Brain microvascular endothelial cell (primary cell): ENCODE results near the gene MEF2C.
A peak's percentile ranks its signal among the peaks of the same experiment; 100 is the strongest.

Source experiments
- DNase-seq: peaks from one replicate; pipeline ENCODE4 v3.0.0-alpha.2; 2020
- H3K27ac ChIP-seq: fragments of 250-450 bp; sonication (Bioruptor Pico); 2 replicates; pipeline ENCODE4 v1.5.1; 2020; ENCODE audit warnings: mild to moderate bottlenecking, moderate library complexity
- H3K27me3 ChIP-seq: fragments of 250-450 bp; sonication (Bioruptor Pico); replicated peaks from 2 replicates; pipeline ENCODE4 v1.5.1; 2020; ENCODE audit warnings: mild to moderate bottlenecking
- H3K36me3 ChIP-seq: fragments of 250-450 bp; sonication (Bioruptor Pico); replicated peaks from 2 replicates; pipeline ENCODE4 v1.5.1; 2020; ENCODE audit warnings: mild to moderate bottlenecking
- H3K4me3 ChIP-seq: 2 replicates; pipeline ENCODE4 v1.5.1; 2011; ENCODE audit warnings: low read depth, mild to moderate bottlenecking, control low read depth, low read length, moderate library complexity
- in situ Hi-C: cut with HindIII; loops from 2 replicates; pipeline ENCODE4 v1.10.0; 2017; ENCODE audit warnings: low sequenced_read_pairs, low pct_ligation_motif_present
- TF ChIP-seq, protein P1 (sequence below): IDR thresholded peaks from 2 replicates; pipeline ENCODE4 v1.5.1; 2011; ENCODE audit warnings: low read depth, mild to moderate bottlenecking, moderate library complexity, low read length, control low read depth, inconsistent platforms; ENCODE audit errors: missing control alignments

Gene MEF2C

DNA sequence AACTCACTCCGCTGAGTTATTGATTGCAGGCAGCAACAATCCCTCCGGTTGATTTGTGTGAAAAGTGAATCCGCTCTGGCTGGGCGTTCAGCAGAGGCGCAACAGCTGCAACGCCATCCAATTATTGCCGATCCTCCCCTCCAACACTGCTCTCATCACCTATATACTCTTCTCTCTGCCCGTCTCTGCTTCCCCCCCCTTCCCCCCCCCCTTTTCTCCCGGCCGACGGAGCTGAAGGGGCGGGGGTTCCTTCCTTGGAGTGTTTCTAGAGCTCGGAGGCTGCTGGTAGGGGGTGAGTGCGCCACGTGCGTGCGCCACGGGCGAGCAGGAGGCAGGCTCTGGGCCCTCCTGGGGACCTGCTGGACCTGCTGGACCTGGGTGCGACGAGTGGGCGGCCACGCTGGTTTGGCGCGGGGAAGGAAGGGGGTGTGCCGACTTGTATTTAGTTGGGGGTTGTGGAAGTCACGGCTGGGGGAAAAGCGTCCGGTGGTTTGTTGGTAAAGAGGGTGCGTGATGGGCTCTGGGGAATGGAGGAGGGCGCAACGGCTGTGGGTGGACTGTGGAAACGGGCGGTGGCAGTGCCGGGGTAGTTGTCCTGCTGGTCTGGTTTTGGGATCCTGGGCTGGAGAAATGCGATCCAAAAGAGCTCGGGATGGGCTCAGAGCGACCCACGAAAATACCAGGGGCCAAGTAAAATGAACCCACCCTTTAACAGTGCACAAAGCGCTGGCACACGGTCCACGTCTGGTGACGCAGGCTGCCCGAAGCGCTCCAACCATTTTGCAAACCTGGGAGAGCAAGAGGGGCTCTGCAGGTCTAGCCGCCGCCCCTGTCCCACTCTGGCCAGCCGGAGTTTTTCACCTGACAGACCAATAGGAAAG lies 6.4 kb upstream of the MEF2C start:
- Histone ChIP-seq H3K27me3 (no peaks in the 10 kb centered on the region), H3K4me3 (peak overlapping the region; percentile 70), H3K27ac (peak overlapping the region; percentile 54), H3K36me3 (no peaks in the 10 kb centered on the region)
- DNase-seq: no peak
- TF ChIP-seq, protein P1, sequence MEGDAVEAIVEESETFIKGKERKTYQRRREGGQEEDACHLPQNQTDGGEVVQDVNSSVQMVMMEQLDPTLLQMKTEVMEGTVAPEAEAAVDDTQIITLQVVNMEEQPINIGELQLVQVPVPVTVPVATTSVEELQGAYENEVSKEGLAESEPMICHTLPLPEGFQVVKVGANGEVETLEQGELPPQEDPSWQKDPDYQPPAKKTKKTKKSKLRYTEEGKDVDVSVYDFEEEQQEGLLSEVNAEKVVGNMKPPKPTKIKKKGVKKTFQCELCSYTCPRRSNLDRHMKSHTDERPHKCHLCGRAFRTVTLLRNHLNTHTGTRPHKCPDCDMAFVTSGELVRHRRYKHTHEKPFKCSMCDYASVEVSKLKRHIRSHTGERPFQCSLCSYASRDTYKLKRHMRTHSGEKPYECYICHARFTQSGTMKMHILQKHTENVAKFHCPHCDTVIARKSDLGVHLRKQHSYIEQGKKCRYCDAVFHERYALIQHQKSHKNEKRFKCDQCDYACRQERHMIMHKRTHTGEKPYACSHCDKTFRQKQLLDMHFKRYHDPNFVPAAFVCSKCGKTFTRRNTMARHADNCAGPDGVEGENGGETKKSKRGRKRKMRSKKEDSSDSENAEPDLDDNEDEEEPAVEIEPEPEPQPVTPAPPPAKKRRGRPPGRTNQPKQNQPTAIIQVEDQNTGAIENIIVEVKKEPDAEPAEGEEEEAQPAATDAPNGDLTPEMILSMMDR: no peak
- in situ Hi-C loops: no loop called here

DNA sequence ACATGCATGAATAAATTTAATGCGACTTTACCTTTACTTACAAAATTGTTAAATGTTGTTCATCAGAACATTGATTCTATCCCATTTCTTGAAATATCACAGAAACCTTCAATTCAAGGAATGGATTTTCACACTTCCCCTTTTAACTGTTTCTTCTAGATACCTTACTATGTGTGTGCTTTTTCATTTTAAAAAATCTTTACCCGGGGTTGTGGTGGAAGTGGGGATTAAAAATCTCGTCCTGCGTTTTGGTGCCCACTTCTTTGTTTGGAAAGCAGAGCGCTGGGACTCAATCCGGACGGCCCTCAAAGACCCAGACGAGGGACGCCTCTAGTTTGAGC lies 5.8 kb upstream of the MEF2C start:
- Histone ChIP-seq H3K27ac (peak overlapping the region; percentile 54), H3K27me3 (no peaks in the 10 kb centered on the region), H3K36me3 (no peaks in the 10 kb centered on the region), H3K4me3 (peak overlapping the region; percentile 70)
- DNase-seq: no peak
- TF ChIP-seq, protein P1: no peak
- in situ Hi-C loops: no loop called here

DNA sequence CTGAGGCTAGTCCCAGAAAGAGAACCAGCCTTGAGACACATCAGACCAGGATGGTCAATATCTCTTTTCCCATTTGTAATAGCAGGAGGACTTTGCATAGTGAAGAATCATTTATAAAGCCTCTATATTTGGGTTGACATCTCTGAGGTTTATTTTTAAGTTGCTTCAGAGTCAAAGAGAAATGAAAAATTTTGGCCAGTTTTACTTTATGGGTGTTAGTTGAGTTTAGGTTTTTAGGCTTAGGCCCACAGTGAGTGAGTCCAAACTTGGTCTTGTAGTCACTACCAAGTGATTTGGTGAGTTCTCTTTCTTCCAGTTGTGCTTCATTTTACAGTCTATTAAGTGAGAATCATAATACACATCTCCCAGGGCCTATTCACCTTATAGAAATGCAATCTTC lies 5.3 kb upstream of the MEF2C start:
- no peak for DNase-seq
- TF ChIP-seq, protein P1: no peak
- Histone ChIP-seq H3K36me3 (no peaks in the 10 kb centered on the region), H3K27me3 (no peaks in the 10 kb centered on the region), H3K4me3 (no peak overlapping the region), H3K27ac (no peak overlapping the region)
- in situ Hi-C loops: no loop called here

DNA sequence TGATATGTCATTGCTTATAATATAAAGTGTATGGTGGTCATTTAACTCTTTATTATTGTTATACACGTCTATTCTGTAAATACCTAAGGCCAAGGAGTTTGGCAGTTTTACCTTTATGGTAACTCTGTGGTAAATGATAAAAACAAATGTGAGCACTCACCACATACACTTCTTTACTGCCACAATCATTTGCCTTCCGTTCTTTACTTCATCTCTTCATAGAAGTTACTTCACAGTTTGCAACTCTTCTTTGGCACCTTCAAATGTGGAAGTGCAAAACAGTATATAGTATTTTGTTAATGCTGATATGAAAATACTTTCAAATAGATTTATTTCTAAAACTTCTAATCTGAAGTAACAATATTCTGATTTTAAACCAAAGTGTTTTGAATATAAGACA lies 4.4 kb upstream of the MEF2C start:
- in situ Hi-C loops: no loop called here
- H3K27me3 ChIP-seq: no peaks in the 10 kb centered on the region
- DNase-seq: no peak
- H3K27ac ChIP-seq: peak overlapping the region; percentile 28
- no peak overlapping the region for H3K4me3 ChIP-seq
- H3K36me3 ChIP-seq: no peaks in the 10 kb centered on the region
- TF ChIP-seq, protein P1: no peak

DNA sequence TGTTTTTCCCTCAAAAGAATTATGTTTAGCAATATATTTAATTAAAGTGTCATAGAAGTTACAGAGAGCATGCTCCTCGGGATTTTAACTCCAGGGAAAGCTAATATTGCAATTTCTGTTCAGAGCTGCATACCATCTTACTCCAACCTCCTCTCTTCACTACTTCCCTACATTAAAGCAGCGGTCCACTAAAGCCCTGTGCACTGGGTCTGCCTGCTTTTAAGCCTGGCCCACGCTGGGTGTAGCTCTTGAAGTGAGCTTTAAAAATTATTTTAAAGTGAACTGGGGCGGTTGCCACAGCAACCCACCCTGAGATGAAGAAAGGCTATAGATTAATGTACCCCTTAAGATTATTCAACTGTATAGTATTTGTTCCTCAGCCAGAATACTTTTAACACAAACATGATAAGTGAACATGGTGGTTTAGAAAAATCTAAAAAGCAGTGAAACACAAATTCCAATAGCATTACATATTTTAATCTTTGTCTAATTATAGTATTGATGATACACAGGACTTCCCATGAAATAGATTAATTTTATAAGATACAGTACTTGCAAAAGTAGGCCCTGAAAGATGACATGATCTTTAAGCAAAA lies 3.9 kb upstream of the MEF2C start:
- TF ChIP-seq, protein P1: no peak
- no peak for DNase-seq
- H3K36me3 ChIP-seq: no peaks in the 10 kb centered on the region
- H3K27me3 ChIP-seq: no peaks in the 10 kb centered on the region
- in situ Hi-C loops: no loop called here
- H3K27ac ChIP-seq: peak overlapping the region; percentile 28
- H3K4me3 ChIP-seq: no peak overlapping the region
